SU-DHL-6 (cell line): ENCODE results near the gene HTT.

Experiments used
- H2AFZ ChIP-seq: fragments of 200-600 bp; sonication (generic); 2 replicates; pipeline ENCODE4 v1.6.1; 2014; ENCODE audit warnings: low read depth, mild to moderate bottlenecking, moderate library complexity, mixed read lengths, antibody characterized with exemption, low read length; ENCODE audit not compliant: severe bottlenecking
- H3F3A ChIP-seq: fragments of 200-600 bp; shearing (Covaris generic); 2 replicates; pipeline ENCODE4 v1.6.0; 2016; ENCODE audit warnings: antibody characterized with exemption, mild to moderate bottlenecking; ENCODE audit not compliant: insufficient read depth
- H3K27ac ChIP-seq: fragments of 200-600 bp; sonication (generic); 2 replicates; pipeline ENCODE4 v1.5.1; 2016; ENCODE audit warnings: low read depth, mild to moderate bottlenecking, low read length, moderate library complexity, mixed read lengths
- H3K27me3 ChIP-seq: fragments of 200-600 bp; sonication (generic), shearing (Covaris generic); 2 replicates; pipeline ENCODE4 v1.6.0; 2014; ENCODE audit warnings: mild to moderate bottlenecking, low read length
- H3K36me3 ChIP-seq: fragments of 200-600 bp; sonication (generic); 2 replicates; pipeline ENCODE4 v1.6.1; 2014; ENCODE audit warnings: mild to moderate bottlenecking, low read length, mixed read lengths
- H3K4me2 ChIP-seq: fragments of 300-600, 200-600 bp; shearing (Covaris generic), sonication (generic); 2 replicates; pipeline ENCODE4 v1.6.0; 2014; ENCODE audit warnings: low read length, low read depth, mild to moderate bottlenecking; ENCODE audit not compliant: poor library complexity, severe bottlenecking
- H3K4me3 ChIP-seq: fragments of 200-600 bp; sonication (generic); 2 replicates; pipeline ENCODE4 v1.5.1; 2014; ENCODE audit warnings: antibody characterized with exemption, low read length, mild to moderate bottlenecking, mixed read lengths; ENCODE audit not compliant: insufficient read depth, poor library complexity, severe bottlenecking
- H3K79me2 ChIP-seq: fragments of 200-600 bp; sonication (generic); 2 replicates; pipeline ENCODE4 v1.6.1; 2014; ENCODE audit warnings: mild to moderate bottlenecking, low read length, moderate library complexity; ENCODE audit not compliant: insufficient read depth
- H3K9ac ChIP-seq: fragments of 200-600 bp; sonication (generic); 2 replicates; pipeline ENCODE4 v1.7.0; 2014; ENCODE audit warnings: mild to moderate bottlenecking, low read length
- H3K9me2 ChIP-seq: fragments of 200-600 bp; sonication (generic); replicated peaks from 2 replicates; pipeline ENCODE4 v1.6.1; 2014; ENCODE audit warnings: low read length; ENCODE audit not compliant: insufficient read depth
- H3K9me3 ChIP-seq: fragments of 200-600 bp; sonication (generic); 2 replicates; pipeline ENCODE4 v1.6.1; 2014; ENCODE audit warnings: low read length, mixed read lengths; ENCODE audit not compliant: insufficient read depth
- H4K20me1 ChIP-seq: fragments of 200-600 bp; sonication (generic); 2 replicates; pipeline ENCODE4 v1.6.1; 2014; ENCODE audit warnings: low read depth, mild to moderate bottlenecking, antibody characterized with exemption, low read length, moderate library complexity, mixed read lengths
- EZH2phosphoT487 ChIP-seq: fragments of 200-600 bp; sonication (generic), shearing (Covaris generic); conservative IDR thresholded peaks from 2 replicates; pipeline ENCODE4 v1.6.1; 2018; ENCODE audit warnings: mild to moderate bottlenecking, antibody characterized with exemption, low read length, moderate library complexity, mixed read lengths
- TF ChIP-seq, protein P1 (sequence below): fragments of 200-600 bp; sonication (generic); IDR thresholded peaks from one replicate; pipeline ENCODE4 v1.5.1; 2017; ENCODE audit warnings: antibody characterized with exemption, mild to moderate bottlenecking, low read length, moderate library complexity; ENCODE audit not compliant: insufficient read depth, poor library complexity, severe bottlenecking

The HTT gene

DNA sequence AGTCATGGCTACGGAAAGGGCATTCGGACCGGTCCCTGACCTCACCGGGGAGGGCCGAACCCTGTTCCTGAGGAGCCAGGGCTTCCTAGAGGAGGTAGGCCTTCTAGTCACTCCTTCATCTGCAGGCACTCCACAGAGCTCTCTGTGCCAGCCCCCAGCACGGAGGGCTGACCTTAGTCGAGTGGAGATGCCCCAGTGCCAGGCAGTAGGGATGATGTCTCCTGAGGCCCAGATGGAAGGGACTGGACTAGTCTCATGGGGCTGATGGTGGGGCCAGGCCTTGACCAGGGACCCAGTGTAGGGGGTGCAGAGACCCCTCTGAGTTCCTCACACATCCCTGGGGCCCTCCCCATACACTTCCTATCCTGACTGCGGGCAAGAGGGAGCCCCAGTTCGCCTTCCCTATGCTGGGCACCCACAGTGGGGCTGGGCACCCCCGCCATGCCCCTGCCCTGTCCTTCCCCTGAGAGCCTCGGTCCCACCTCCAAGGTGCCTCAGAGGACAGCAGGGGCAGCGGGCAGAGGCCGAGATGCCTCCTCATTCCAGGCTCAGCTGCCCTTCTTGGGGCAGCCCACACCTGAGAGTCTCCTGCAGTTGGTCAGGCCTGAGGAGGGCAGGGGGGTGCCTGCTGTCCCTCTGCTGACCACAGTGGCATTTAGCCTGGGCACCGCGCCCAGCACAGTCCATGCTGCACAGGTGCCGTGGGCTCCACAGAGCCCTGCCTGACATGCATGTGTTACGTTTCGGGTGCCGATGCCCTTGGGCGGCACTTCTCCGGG lies 173.1 kb downstream of the HTT start:
- Histone ChIP-seq H4K20me1 (no peaks in the 10 kb centered on the region), H3K36me3 (no peaks in the 10 kb centered on the region), H3K79me2 (no peaks in the 10 kb centered on the region), H3K27me3 (no peaks in the 10 kb centered on the region), H3K9me3 (no peaks in the 10 kb centered on the region), H3K4me2 (no peak overlapping the region), H3K4me3 (no peak overlapping the region), H3K9me2 (no peaks in the 10 kb centered on the region), H3K27ac (no peak overlapping the region), H2AFZ (no peak overlapping the region), H3K9ac (no peak overlapping the region), H3F3A (no peaks in the 10 kb centered on the region)
- TF ChIP-seq, protein P1, sequence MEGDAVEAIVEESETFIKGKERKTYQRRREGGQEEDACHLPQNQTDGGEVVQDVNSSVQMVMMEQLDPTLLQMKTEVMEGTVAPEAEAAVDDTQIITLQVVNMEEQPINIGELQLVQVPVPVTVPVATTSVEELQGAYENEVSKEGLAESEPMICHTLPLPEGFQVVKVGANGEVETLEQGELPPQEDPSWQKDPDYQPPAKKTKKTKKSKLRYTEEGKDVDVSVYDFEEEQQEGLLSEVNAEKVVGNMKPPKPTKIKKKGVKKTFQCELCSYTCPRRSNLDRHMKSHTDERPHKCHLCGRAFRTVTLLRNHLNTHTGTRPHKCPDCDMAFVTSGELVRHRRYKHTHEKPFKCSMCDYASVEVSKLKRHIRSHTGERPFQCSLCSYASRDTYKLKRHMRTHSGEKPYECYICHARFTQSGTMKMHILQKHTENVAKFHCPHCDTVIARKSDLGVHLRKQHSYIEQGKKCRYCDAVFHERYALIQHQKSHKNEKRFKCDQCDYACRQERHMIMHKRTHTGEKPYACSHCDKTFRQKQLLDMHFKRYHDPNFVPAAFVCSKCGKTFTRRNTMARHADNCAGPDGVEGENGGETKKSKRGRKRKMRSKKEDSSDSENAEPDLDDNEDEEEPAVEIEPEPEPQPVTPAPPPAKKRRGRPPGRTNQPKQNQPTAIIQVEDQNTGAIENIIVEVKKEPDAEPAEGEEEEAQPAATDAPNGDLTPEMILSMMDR: no peak

DNA sequence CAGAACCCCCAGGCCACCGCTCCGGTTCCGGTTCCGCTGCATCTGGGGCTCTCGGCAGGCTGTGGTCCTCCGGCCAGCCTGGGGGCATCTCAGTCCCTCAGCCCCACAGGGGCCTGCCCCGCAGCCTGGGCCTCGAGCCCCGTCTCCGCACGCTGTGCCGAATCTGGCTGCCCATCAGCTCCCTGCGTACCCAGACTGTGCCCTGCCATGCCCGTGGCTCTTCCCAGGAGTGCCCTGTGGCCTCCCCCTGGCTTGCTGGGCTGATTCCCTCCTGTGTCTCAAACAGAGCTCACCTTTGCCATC lies 173.6 kb downstream of the HTT start:
- Histone ChIP-seq H3K9ac (no peak overlapping the region), H3K4me3 (no peak overlapping the region), H3K27ac (no peak overlapping the region), H2AFZ (no peak overlapping the region), H3K4me2 (no peak overlapping the region), H4K20me1 (no peaks in the 10 kb centered on the region), H3K9me3 (no peaks in the 10 kb centered on the region), H3K9me2 (no peaks in the 10 kb centered on the region), H3K36me3 (no peaks in the 10 kb centered on the region), H3K79me2 (no peaks in the 10 kb centered on the region), H3K27me3 (no peaks in the 10 kb centered on the region), H3F3A (no peaks in the 10 kb centered on the region)
- TF ChIP-seq, protein P1: no peak
- TF ChIP-seq EZH2phosphoT487: no peak

GRCh38 chr4:3248811-3249661 lies 174.6 kb downstream of the HTT start, which contains the start of gene MSANTD1:
MSANTD1 (plus strand) TSS chr4:3249159; CDS start chr4:3249223, 64 bp downstream.
- Histone ChIP-seq H3K4me2 (no peak within 1 kb of the TSS), H3K9me3 (no peaks in the 10 kb centered on the region), H3K27ac (no peak within 1 kb of the TSS), H3K79me2 (no peaks in the 10 kb centered on the region), H3K27me3 (no peaks in the 10 kb centered on the region), H3F3A (no peaks in the 10 kb centered on the region), H4K20me1 (no peaks in the 10 kb centered on the region), H3K9me2 (no peaks in the 10 kb centered on the region), H3K36me3 (no peaks in the 10 kb centered on the region), H3K9ac (no peak within 1 kb of the TSS), H3K4me3 (no peak within 1 kb of the TSS), H2AFZ (no peak within 1 kb of the TSS)
- TF ChIP-seq, protein P1: no peak
- no peak for TF ChIP-seq EZH2phosphoT487
